HepG2 (cell line): ENCODE measurements around the gene DYNC2LI1.

Source experiments
- RBM22 ChIP-seq: fragments of 200-400 bp; formaldehyde crosslinking; optimal IDR thresholded peaks from 2 replicates; pipeline ENCODE3; 2017; ENCODE audit warnings: mild to moderate bottlenecking, low read length, moderate library complexity
- SIN3B ChIP-seq: fragments of 150-350 bp; IDR thresholded peaks from 2 replicates; pipeline ENCODE4 v1.6.1; 2014; ENCODE audit warnings: low read length
- YY1 ChIP-seq: IDR thresholded peaks from 2 replicates; pipeline ENCODE4 v1.6.1; 2011; ENCODE audit warnings: low read length, low read depth, moderate library complexity, mild to moderate bottlenecking; ENCODE audit not compliant: insufficient read depth, insufficient replicate concordance
- ZNF382 ChIP-seq: sonication (generic); formaldehyde crosslinking; IDR thresholded peaks from 2 replicates; pipeline ENCODE4 v1.5.0; 2020; ENCODE audit warnings: missing genetic modification reagents, mild to moderate bottlenecking, borderline replicate concordance
- ZSCAN20 ChIP-seq: sonication (generic); formaldehyde crosslinking; IDR thresholded peaks from 2 replicates; pipeline ENCODE4 v1.4.0; 2020; ENCODE audit warnings: missing genetic modification reagents, mild to moderate bottlenecking, borderline replicate concordance
- TF ChIP-seq, protein P1 (sequence below): sonication (generic); formaldehyde crosslinking; IDR thresholded peaks from 2 replicates; pipeline ENCODE4 v1.5.0; 2020; ENCODE audit warnings: mild to moderate bottlenecking, low read depth, missing genetic modification reagents, borderline replicate concordance

DNA sequence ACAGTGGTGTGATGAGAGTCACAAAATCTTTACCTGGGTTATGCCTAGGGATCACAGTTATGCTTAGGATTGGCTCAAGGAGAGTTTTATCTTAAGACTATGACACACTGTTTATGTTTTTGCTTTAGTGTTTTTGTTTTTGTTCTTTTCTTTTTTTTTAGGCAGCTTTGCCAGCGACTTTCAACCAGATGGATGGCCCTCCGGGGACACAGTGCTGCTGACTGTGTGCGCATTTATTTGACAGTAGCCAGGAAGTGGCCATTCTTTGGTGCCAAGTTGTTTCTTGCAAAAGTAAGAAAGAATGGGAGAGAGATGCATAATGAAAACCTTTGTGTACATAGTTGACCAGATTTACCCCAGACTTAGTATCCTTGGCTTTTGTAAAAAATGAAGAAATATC is 15.1 kb upstream of the DYNC2LI1 start:
- TF ChIP-seq, protein P1, sequence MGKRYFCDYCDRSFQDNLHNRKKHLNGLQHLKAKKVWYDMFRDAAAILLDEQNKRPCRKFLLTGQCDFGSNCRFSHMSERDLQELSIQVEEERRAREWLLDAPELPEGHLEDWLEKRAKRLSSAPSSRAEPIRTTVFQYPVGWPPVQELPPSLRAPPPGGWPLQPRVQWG (CRISPR knock-in tag), result no peak
- TF ChIP-seq YY1 (no peak), RBM22 (no peak), SIN3B (no peak), ZSCAN20 (CRISPR knock-in tag) (no peak), ZNF382 (CRISPR knock-in tag) (no peak)
